ENCODE data around the gene PRDM5. TPM values are rescaled to one million over a fixed set of nuclear protein-coding genes. Genes with fewer than 3 reads are reported as not detected.

PRDM5 gene
- total and polyA plus RNA-seq, 10 of the 15 experiments (the other 5 are each of a cell fraction or from before 2014, with no cell fraction given) = 0.07 TPM; not detected in 9

DNA sequence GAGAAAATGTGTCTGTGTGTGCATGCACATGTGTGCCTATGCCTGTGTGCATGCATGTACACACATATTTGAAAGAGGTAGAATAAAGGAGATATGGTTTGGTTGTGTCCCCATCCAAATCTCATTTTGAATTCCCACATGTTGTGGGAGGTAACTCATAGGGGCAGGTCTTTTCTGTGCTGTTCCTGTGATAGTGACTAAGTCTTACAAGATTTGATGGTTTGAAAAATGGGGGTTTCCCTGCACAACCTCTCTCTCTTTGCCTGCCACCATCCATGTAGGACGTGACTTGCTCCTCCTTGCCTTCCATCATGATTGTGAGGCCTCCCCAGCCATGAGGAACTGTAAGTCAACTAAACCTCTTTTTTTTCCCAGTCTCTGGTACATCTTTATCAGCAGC is 87.2 kb downstream of the PRDM5 start:
- no TSS peak for BruUV-seq (replicated peaks)
- H3K4me1 ChIP-seq (ENCODE audit: control insufficient read depth, insufficient read depth, low read length) = no peaks in the 10 kb centered on the region
- peaks cover 3% of the 10 kb centered on the region; the same call in 2 of the 3 replicates for H3K9me3 ChIP-seq (replicated peaks; ENCODE audit: control insufficient read depth, insufficient read depth, low read length)
- TF ChIP-seq SREBF2 (IDR thresholded peaks at IDR 0.05; ENCODE audit: low read length) (no peak), BRCA1 (IDR thresholded peaks at IDR 0.05; ENCODE audit: low read depth, low read length) (no peak), SRF (IDR thresholded peaks at IDR 0.05; ENCODE audit: low read depth in 2 of 2, low read length in 2 of 2) (no peak)
- CTCF ChIA-PET = no interaction called here
- H4K20me1 ChIP-seq (ENCODE audit: control insufficient read depth, insufficient read depth) = no peaks in the 10 kb centered on the region
- SMC1A ChIA-PET (ENCODE audit: uncharacterized antibody, unreplicated experiment) = interaction anchor here (1.7 kb wide), 1 partner anchor 9 kb away, joined by 6 read pairs; no protein-coding TSS in a partner anchor
- H3K9ac ChIP-seq (ENCODE audit: control insufficient read depth, insufficient read depth, low read length) = no peak overlapping the region
- no peaks in the 10 kb centered on the region for H3K36me3 ChIP-seq (ENCODE audit: control insufficient read depth in 2 of 2, insufficient read depth in 2 of 2, low read length in 1 of 2)
- intact Hi-C loops (cut with micrococcal nuclease; ENCODE audit: unreplicated experiment) = no loop called here
- WGBS (ENCODE audit: insufficient coverage, insufficient replicate concordance, low lambda C conversion rate, missing lambda C conversion rate) = 0% methylated on average over 1 of the region's 1 CpG
- H3K79me2 ChIP-seq (ENCODE audit: control insufficient read depth, insufficient read depth, low read length) = no peaks in the 10 kb centered on the region
- DNase-seq (ENCODE audit: low read depth, low spot score) = no peak
- H3K4me3 ChIP-seq = no peak overlapping the region
- POLR2A ChIA-PET = no interaction called here
- no peak overlapping the region for H3K4me2 ChIP-seq (ENCODE audit: control insufficient read depth, insufficient read depth)
- RAD21 ChIA-PET (ENCODE audit: unreplicated experiment) = no interaction called here
- in situ Hi-C loops (cut with MboI) = no loop called here
- no peak overlapping the region for H3K27ac ChIP-seq (ENCODE audit: control insufficient read depth, insufficient read depth)
- FAIRE-seq = no peak
- no peaks in the 10 kb centered on the region for H3K27me3 ChIP-seq (replicated peaks in 1 of 2; ENCODE audit: control insufficient read depth in 2 of 2, insufficient read depth in 2 of 2, low read length in 1 of 2)
- no peak overlapping the region for H2AFZ ChIP-seq (ENCODE audit: control insufficient read depth, low read depth, low read length)
- no peak for ATAC-seq

DNA sequence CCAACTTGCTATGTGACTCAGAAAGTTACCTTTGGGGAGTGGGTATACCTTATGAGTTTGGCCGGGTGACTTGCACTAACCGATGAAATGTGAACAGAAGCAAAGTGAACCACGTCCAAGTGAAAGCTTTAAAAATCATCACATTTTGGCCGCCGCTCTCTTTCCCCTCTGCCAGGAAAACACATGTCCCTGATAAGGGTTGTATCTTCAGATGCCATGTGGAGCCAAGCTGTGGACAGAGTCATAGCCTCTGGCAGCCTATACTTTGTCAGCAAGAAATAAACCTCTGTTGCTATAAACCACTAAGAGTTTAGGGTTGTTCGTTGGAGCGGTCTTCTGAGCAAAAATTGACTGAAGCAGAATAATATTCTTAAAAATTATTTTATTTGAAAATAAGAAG is 92.3 kb downstream of the PRDM5 start:
- Histone ChIP-seq H3K4me2 (ENCODE audit: control insufficient read depth, insufficient read depth) (no peak overlapping the region), H3K27me3 (replicated peaks in 1 of 2; ENCODE audit: control insufficient read depth in 2 of 2, insufficient read depth in 2 of 2, low read length in 1 of 2) (peaks cover 0 to 2% of the 10 kb centered on the region in 2 experiments; a peak in 1 of 4 replicates), H3K36me3 (ENCODE audit: control insufficient read depth in 2 of 2, insufficient read depth in 2 of 2, low read length in 1 of 2) (no peaks in the 10 kb centered on the region), H3K27ac (ENCODE audit: control insufficient read depth, insufficient read depth) (no peak overlapping the region), H2AFZ (ENCODE audit: control insufficient read depth, low read depth, low read length) (no peak overlapping the region), H3K9ac (ENCODE audit: control insufficient read depth, insufficient read depth, low read length) (no peak overlapping the region), H3K79me2 (ENCODE audit: control insufficient read depth, insufficient read depth, low read length) (no peaks in the 10 kb centered on the region), H3K4me3 (no peak overlapping the region), H4K20me1 (ENCODE audit: control insufficient read depth, insufficient read depth) (no peaks in the 10 kb centered on the region), H3K9me3 (replicated peaks; ENCODE audit: control insufficient read depth, insufficient read depth, low read length) (no peaks in the 10 kb centered on the region), H3K4me1 (ENCODE audit: control insufficient read depth, insufficient read depth, low read length) (no peaks in the 10 kb centered on the region)
- ChIA-PET SMC1A (ENCODE audit: uncharacterized antibody, unreplicated experiment) (interaction anchor here (0.7 to 1.4 kb wide), 2 partner anchors 10 to 110 kb away, joined by 3 to 4 read pairs; no protein-coding TSS in a partner anchor), CTCF (interaction anchor here (0.7 kb wide), 1 partner anchor 16 kb away, joined by 3 read pairs; no protein-coding TSS in a partner anchor), RAD21 (ENCODE audit: unreplicated experiment) (no interaction called here), POLR2A (interaction anchor here (1.3 kb wide), 1 partner anchor 14 kb away, joined by 3 read pairs; no protein-coding TSS in a partner anchor)
- in situ Hi-C loops (cut with MboI) (no loop called here), intact Hi-C loops (cut with micrococcal nuclease; ENCODE audit: unreplicated experiment) (no loop called here)
- ATAC-seq (no peak), FAIRE-seq (no peak), DNase-seq (ENCODE audit: low read depth, low spot score) (no peak)
- TF ChIP-seq SMAD5 (IDR thresholded peaks at IDR 0.05; ENCODE audit: low read depth) = no peak
- no peak for TF ChIP-seq CREM (IDR thresholded peaks at IDR 0.05; ENCODE audit: low read depth)
- TF ChIP-seq, protein P1, sequence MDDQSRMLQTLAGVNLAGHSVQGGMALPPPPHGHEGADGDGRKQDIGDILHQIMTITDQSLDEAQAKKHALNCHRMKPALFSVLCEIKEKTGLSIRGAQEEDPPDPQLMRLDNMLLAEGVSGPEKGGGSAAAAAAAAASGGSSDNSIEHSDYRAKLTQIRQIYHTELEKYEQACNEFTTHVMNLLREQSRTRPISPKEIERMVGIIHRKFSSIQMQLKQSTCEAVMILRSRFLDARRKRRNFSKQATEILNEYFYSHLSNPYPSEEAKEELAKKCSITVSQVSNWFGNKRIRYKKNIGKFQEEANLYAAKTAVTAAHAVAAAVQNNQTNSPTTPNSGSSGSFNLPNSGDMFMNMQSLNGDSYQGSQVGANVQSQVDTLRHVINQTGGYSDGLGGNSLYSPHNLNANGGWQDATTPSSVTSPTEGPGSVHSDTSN (IDR thresholded peaks at IDR 0.05; ENCODE audit: insufficient replicate concordance, low read depth, low read length) = no peak
- no peak for TF ChIP-seq ZNF207 (IDR thresholded peaks at IDR 0.05; ENCODE audit: borderline replicate concordance)
- TF ChIP-seq MTA3 (IDR thresholded peaks at IDR 0.05; ENCODE audit: borderline replicate concordance, low read length) = no peak
- TF ChIP-seq TAF1 (IDR thresholded peaks at IDR 0.05; ENCODE audit: borderline replicate concordance, low read depth, low read length) = no peak
- no peak for TF ChIP-seq NR2F1 (conservative IDR thresholded peaks at IDR 0.05)
- TF ChIP-seq, protein P2, sequence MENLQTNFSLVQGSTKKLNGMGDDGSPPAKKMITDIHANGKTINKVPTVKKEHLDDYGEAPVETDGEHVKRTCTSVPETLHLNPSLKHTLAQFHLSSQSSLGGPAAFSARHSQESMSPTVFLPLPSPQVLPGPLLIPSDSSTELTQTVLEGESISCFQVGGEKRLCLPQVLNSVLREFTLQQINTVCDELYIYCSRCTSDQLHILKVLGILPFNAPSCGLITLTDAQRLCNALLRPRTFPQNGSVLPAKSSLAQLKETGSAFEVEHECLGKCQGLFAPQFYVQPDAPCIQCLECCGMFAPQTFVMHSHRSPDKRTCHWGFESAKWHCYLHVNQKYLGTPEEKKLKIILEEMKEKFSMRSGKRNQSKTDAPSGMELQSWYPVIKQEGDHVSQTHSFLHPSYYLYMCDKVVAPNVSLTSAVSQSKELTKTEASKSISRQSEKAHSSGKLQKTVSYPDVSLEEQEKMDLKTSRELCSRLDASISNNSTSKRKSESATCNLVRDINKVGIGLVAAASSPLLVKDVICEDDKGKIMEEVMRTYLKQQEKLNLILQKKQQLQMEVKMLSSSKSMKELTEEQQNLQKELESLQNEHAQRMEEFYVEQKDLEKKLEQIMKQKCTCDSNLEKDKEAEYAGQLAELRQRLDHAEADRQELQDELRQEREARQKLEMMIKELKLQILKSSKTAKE (IDR thresholded peaks at IDR 0.05; ENCODE audit: low read depth, poor library complexity, severe bottlenecking) = no peak
- no peak for TF ChIP-seq CHD1 (IDR thresholded peaks at IDR 0.05; ENCODE audit: low read depth, low read length)
- no peak for TF ChIP-seq ZZZ3 (IDR thresholded peaks at IDR 0.05; ENCODE audit: control insufficient read depth, insufficient read length, low read depth)
- BruUV-seq (replicated peaks) = no TSS peak
- WGBS (ENCODE audit: insufficient coverage, insufficient replicate concordance, low lambda C conversion rate, missing lambda C conversion rate) = 52% methylated on average over 7 of the region's 7 CpGs
